OCI-LY7 (cell line): ENCODE data around the gene DENND1B. TPM values are rescaled to one million over a fixed set of nuclear protein-coding genes. Genes with fewer than 3 reads are reported as not detected.

Source experiments
- BruUV-seq: library from RNA; stranded (reverse); fragments of 400-500 nt; replicated peaks from 2 replicates; lab custom pipeline; 2021; lab: Mats Ljungman, UMichigan
- CTCF ChIA-PET: fragments of 300-600 bp; sonication (Branson Sonifier 250); formaldehyde crosslinking; loops from one replicate; lab custom pipeline; 2022; ENCODE audit warnings: antibody characterized with exemption; ENCODE audit not compliant: unreplicated experiment; lab: Charles Lee
- POLR2A ChIA-PET: fragments of 300-600 bp; sonication (Branson Sonifier 250); formaldehyde crosslinking; loops from one replicate; lab custom pipeline; 2022; ENCODE audit warnings: antibody characterized with exemption; lab: Charles Lee
- DNase-seq: peaks from one replicate; pipeline ENCODE4 v3.0.0-alpha.2; 2015; ENCODE audit warnings: low spot score
- H2AFZ ChIP-seq: fragments of 200-600 bp; sonication (generic), shearing (Covaris generic); 2 replicates; pipeline ENCODE4 v1.6.1; 2014; ENCODE audit warnings: mild to moderate bottlenecking, antibody characterized with exemption, low read length, moderate library complexity
- H3K27ac ChIP-seq: fragments of 200-600 bp; sonication (generic); 2 replicates; pipeline ENCODE4 v1.5.1; 2014; ENCODE audit warnings: mixed run types, low read depth, mild to moderate bottlenecking, moderate library complexity, low read length, inconsistent platforms; ENCODE audit not compliant: poor library complexity, severe bottlenecking
- H3K36me3 ChIP-seq: fragments of 200-600 bp; sonication (generic); 2 replicates; pipeline ENCODE4 v1.6.1; 2014; ENCODE audit warnings: mild to moderate bottlenecking, antibody characterized with exemption, low read length, moderate library complexity, mixed read lengths; ENCODE audit not compliant: insufficient read depth
- H3K4me1 ChIP-seq: fragments of 200-600 bp; sonication (generic); 2 replicates; pipeline ENCODE4 v1.5.1; 2014; ENCODE audit warnings: mild to moderate bottlenecking, low read length; ENCODE audit not compliant: insufficient read depth, poor library complexity, severe bottlenecking
- H3K4me2 ChIP-seq: fragments of 200-600 bp; sonication (generic); 2 replicates; pipeline ENCODE4 v1.6.1; 2014; ENCODE audit warnings: mild to moderate bottlenecking, low read length
- H3K4me3 ChIP-seq: fragments of 200-600 bp; sonication (generic); 2 replicates; pipeline ENCODE4 v1.5.1; 2014; ENCODE audit warnings: mild to moderate bottlenecking, low read depth, low read length; ENCODE audit not compliant: poor library complexity, severe bottlenecking
- H3K79me2 ChIP-seq: fragments of 200-600 bp; sonication (generic); 2 replicates; pipeline ENCODE4 v1.6.1; 2016; ENCODE audit warnings: low read depth, mild to moderate bottlenecking, low read length, moderate library complexity, mixed read lengths; ENCODE audit not compliant: insufficient read depth
- H3K9me2 ChIP-seq: fragments of 200-600 bp; sonication (generic); 2 replicates; pipeline ENCODE4 v1.6.1; 2016; ENCODE audit warnings: mild to moderate bottlenecking, low read length, mixed read lengths; ENCODE audit not compliant: insufficient read depth
- H3K9me3 ChIP-seq: fragments of 200-600 bp; sonication (generic); 2 replicates; pipeline ENCODE4 v1.6.1; 2014; ENCODE audit warnings: mild to moderate bottlenecking, mixed run types, low read length, mixed read lengths
- H4K20me1 ChIP-seq: fragments of 200-600 bp; sonication (generic); 2 replicates; pipeline ENCODE4 v1.6.1; 2014; ENCODE audit warnings: mild to moderate bottlenecking, antibody characterized with exemption, low read length, moderate library complexity, mixed read lengths; ENCODE audit not compliant: insufficient read depth
- EZH2phosphoT487 ChIP-seq: fragments of 200-600 bp; sonication (generic); IDR thresholded peaks from 2 replicates; pipeline ENCODE4 v1.6.1; 2018; ENCODE audit warnings: low read depth, borderline replicate concordance, mild to moderate bottlenecking, mixed run types, antibody characterized with exemption, low read length, moderate library complexity, mixed read lengths
- intact Hi-C: fragments of 100-400 bp; cut with micrococcal nuclease; formaldehyde crosslinking; loops from one replicate; pipeline ENCODE4 v1.10.0; 2022; ENCODE audit not compliant: unreplicated experiment
- small RNA-seq: library from RNA; depleted of rRNA; stranded (forward); fragments of <200 nt; gene quantifications from one replicate; pipeline ENCODE3, GENCODE V24; 2014
- total RNA-seq, 2 experiments: library from RNA; depleted of rRNA in 1 of 2; stranded (reverse); fragments of >200 nt in 1 of 2; shearing (Covaris generic) in 1 of 2; gene quantifications; 2 replicates each; pipeline ENCODE4 v1.2.3, GENCODE V29; 2014 to 2022
- TF ChIP-seq, protein P1 (sequence below): fragments of 200-600 bp; sonication (generic); conservative IDR thresholded peaks from 2 replicates; pipeline ENCODE4 v1.5.1; 2014; ENCODE audit warnings: mild to moderate bottlenecking, antibody characterized with exemption, low read length, moderate library complexity, mixed read lengths

The DENND1B gene
- total RNA-seq, 2 experiments from 2014 or later, result 17.4 to 43.0 TPM

DNA sequence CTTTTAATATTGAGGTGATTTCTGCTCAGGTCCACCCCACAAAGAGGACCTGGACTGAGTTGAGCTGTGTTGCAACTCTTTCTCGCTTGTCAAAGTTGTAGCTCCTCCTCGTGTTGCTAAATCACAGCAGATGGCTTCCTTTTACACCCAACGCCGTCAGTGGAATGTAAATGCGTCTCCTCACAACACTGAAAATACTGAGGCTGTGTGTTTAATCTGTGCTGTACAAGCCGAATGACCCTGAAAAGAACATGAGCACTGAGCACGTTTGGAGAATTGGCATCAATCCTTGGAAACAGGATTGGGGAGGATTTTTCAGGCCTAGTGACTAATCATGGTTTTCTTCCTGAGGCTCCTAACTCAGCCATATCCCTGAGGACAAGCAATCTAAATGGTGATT, 311.2 kb downstream of the DENND1B start:
- H3K4me3 ChIP-seq, result no peak overlapping the region
- H3K36me3 ChIP-seq, result no peaks in the 10 kb centered on the region
- DNase-seq, result no peak
- no peaks in the 10 kb centered on the region for H3K79me2 ChIP-seq
- intact Hi-C loops, result no loop called here
- ChIA-PET POLR2A (no interaction called here), CTCF (no interaction called here)
- no peaks in the 10 kb centered on the region for H4K20me1 ChIP-seq
- H3K4me2 ChIP-seq, result no peak overlapping the region
- H3K9me3 ChIP-seq, result no peaks in the 10 kb centered on the region
- no peak overlapping the region for H3K27ac ChIP-seq
- no peak for TF ChIP-seq EZH2phosphoT487
- TF ChIP-seq, protein P1, sequence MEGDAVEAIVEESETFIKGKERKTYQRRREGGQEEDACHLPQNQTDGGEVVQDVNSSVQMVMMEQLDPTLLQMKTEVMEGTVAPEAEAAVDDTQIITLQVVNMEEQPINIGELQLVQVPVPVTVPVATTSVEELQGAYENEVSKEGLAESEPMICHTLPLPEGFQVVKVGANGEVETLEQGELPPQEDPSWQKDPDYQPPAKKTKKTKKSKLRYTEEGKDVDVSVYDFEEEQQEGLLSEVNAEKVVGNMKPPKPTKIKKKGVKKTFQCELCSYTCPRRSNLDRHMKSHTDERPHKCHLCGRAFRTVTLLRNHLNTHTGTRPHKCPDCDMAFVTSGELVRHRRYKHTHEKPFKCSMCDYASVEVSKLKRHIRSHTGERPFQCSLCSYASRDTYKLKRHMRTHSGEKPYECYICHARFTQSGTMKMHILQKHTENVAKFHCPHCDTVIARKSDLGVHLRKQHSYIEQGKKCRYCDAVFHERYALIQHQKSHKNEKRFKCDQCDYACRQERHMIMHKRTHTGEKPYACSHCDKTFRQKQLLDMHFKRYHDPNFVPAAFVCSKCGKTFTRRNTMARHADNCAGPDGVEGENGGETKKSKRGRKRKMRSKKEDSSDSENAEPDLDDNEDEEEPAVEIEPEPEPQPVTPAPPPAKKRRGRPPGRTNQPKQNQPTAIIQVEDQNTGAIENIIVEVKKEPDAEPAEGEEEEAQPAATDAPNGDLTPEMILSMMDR, result no peak
- H2AFZ ChIP-seq, result no peak overlapping the region
- H3K4me1 ChIP-seq, result no peaks in the 10 kb centered on the region
- no peaks in the 10 kb centered on the region for H3K9me2 ChIP-seq
- no TSS peak for BruUV-seq

DNA sequence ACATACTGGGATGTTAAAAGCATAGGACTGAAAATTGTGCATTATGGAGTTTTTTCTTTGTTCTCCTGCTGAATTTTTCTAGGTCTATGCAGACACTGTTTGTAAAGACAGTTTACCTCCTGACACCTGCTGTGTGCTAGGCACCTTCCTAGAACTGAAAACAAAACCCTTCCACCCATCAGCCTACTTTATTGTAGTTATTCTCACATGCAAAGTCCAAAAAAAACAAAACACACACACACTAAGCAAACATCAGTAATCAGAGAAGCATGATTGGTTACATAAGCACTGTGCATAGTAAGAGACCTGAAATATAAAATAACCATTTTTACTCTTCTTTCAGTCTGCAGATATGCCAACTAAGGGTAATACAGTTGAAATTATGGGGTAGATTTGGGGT, 312.1 kb downstream of the DENND1B start:
- ChIA-PET CTCF (no interaction called here), POLR2A (no interaction called here)
- Histone ChIP-seq H3K9me3 (no peaks in the 10 kb centered on the region), H3K4me1 (no peaks in the 10 kb centered on the region), H3K4me3 (no peak overlapping the region), H4K20me1 (no peaks in the 10 kb centered on the region), H3K79me2 (no peaks in the 10 kb centered on the region), H3K4me2 (no peak overlapping the region), H2AFZ (no peak overlapping the region), H3K36me3 (no peaks in the 10 kb centered on the region), H3K27ac (no peak overlapping the region), H3K9me2 (no peaks in the 10 kb centered on the region)
- no peak for DNase-seq
- intact Hi-C loops, result no loop called here
- TF ChIP-seq, protein P1, result no peak
- no peak for TF ChIP-seq EZH2phosphoT487
- BruUV-seq, result no TSS peak

DNA sequence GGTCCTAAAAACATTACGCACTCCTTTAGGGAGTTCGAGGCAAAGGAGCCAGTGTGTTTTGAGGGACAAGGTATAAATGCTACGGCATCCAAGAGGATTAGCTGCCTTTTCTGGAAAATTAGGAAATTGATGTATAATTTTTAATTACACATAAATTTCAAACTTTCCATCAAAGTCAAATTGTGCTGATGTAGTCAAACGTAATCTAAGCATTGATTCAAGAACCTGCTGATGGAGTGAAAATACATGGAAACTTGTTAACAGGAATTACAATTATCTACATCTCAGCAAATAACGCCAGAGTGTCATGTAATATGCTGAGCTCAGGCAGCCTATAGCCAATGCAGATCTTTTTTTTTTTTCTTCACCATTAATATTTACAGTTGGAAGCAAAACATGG, 312.7 kb downstream of the DENND1B start:
- no peaks in the 10 kb centered on the region for H3K9me2 ChIP-seq
- ChIA-PET POLR2A (interaction anchor here (0.6 to 1.5 kb wide), 3 partner anchors 22 to 535 kb away, joined by 3 read pairs; no protein-coding TSS in a partner anchor), CTCF (no interaction called here)
- H3K27ac ChIP-seq, result no peak overlapping the region
- no peak overlapping the region for H3K4me2 ChIP-seq
- no peak for TF ChIP-seq EZH2phosphoT487
- TF ChIP-seq, protein P1, result no peak
- BruUV-seq, result no TSS peak
- H3K4me3 ChIP-seq, result no peak overlapping the region
- no peaks in the 10 kb centered on the region for H3K79me2 ChIP-seq
- H4K20me1 ChIP-seq, result no peaks in the 10 kb centered on the region
- no peaks in the 10 kb centered on the region for H3K4me1 ChIP-seq
- H3K9me3 ChIP-seq, result no peaks in the 10 kb centered on the region
- intact Hi-C loops, result no loop called here
- no peaks in the 10 kb centered on the region for H3K36me3 ChIP-seq
- no peak for DNase-seq
- no peak overlapping the region for H2AFZ ChIP-seq

Small RNA genes within 50 kb of the gene (small RNA-seq; reads per million reads assigned to genes)
- gene RF00019, result not detected

Other genes starting within 250 kb of the DENND1B start
- 4.1 TPM in 1 of 2 replicates, not detected in the other for gene C1orf53, start 127.2 kb upstream of the DENND1B start, total RNA-seq (2014; rRNA removed; shearing (Covaris generic))
- gene C1orf53, start 127.2 kb upstream of the DENND1B start, total RNA-seq (2022), result 2.4 and 4.3 TPM in 2 replicates
- gene LHX9, start 141.9 kb upstream of the DENND1B start, total RNA-seq (2014; rRNA removed; shearing (Covaris generic)), result not detected in 2 replicates
- gene LHX9, start 141.9 kb upstream of the DENND1B start, total RNA-seq (2022), result not detected in 2 replicates